Activated CD4-positive, CD25-positive, alpha-beta regulatory T cell treated with anti-CD3 and anti-CD28 coated beads, Interleukin-2, amount 50 U/mL, for 24 hours (primary cell): ENCODE data around the gene TERT.

Experiments used
- ATAC-seq, 2 donors: fragments of 150-1000 bp; cut with Tn5 transposase; one replicate each; pipeline ENCODE4 v1.10.0; 2021; ENCODE audit warnings: mild to moderate bottlenecking in 1 of 2, moderate library complexity in 1 of 2

Gene TERT

DNA sequence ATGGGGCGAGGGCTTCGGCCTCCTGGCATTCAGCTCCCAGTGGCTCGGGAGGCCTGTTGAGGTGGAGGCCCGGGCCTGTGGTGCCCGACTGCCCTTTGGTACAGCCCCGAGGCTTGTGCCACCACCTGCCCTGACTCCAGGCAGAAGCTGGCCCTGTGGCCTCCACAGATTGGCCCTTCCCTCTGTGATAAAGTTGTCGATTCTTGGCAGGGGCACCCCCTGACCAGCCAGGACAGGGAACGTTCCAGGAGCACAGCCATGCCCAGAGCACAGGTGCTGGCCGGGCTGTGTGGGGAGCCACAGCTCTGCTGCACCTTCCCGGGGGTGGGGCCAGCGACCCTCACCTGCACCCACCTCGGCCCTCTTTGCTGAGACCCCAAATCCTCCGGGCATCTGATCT, 37.0 kb downstream of the TERT start:
- ATAC-seq = no peak

DNA sequence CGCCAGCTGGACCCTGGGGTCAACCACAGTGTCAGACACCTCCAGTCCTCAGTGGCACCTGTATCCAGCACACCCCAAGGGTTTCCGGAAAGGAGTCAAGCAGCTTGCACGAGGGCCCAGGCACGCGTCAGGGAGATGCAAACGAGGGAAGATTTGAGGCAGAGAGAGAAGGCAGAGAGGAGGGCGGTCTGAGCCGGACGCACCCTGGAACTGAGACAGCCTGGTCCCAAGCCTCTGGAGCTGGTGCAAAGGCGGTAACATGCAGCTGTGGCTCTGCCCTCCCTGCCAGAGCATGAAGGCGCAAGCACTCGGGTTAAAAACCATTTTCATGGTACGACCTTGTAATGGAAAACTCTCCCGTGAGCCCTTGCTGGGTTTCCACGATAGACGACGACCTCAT, 37.5 kb downstream of the TERT start:
- ATAC-seq = no peak

DNA sequence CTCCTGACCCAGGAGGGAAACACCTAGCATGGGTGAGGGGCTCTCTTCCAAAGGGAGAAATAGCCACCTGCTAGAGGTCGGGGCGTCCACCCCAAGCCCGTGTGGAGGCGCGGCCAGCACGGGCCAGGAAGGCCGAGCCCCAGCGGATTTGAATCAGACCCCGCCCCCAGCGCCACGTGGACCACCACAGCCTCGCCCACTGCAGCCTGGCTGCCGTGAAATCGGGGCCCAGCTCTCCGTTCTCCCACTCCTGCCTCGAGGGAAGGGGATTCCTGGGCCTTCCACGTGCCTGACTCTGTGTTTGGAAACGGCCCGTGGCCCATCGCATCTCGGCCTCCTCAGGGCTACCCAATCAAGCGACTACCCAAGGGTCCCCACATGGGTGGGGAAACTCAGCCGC, 38.1 kb downstream of the TERT start:
- no peak for ATAC-seq

DNA sequence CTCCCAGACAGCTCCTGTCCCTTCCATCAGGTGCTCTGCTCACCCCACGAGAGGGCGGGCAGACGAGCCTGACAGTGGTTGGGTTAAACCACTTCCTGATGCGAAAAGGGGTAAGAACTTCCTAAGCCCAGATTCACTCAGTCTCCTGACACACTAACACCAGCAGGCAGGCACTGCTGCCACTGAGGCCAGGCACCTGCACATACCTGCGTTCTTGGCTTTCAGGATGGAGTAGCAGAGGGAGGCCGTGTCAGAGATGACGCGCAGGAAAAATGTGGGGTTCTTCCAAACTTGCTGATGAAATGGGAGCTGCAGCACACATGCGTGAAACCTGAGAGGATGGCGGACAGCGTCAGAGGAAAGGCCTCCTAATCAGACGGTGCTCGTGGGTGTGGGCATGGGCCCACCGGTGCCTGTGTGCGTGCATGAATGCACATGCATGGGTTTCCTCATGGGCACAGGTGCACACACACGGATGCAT, 39.7 kb downstream of the TERT start:
- peak; percentile 41 to 52 for ATAC-seq

DNA sequence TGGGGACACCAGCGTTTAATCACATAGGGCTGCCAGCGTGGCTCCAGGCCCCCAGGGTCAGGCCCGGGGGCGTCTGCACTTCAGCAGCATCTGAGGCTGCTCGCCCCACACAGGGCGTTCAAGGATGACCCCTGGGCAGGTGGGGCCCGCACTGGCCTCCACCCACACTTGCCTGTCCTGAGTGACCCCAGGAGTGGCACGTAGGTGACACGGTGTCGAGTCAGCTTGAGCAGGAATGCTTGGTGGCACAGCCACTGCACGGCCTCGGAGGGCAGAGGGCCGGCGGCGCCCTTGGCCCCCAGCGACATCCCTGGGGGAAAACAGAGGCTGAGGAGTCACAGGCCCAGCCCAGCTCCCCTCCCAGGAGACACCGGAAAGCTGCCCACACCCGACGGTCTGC, 40.7 kb downstream of the TERT start:
- no peak for ATAC-seq

DNA sequence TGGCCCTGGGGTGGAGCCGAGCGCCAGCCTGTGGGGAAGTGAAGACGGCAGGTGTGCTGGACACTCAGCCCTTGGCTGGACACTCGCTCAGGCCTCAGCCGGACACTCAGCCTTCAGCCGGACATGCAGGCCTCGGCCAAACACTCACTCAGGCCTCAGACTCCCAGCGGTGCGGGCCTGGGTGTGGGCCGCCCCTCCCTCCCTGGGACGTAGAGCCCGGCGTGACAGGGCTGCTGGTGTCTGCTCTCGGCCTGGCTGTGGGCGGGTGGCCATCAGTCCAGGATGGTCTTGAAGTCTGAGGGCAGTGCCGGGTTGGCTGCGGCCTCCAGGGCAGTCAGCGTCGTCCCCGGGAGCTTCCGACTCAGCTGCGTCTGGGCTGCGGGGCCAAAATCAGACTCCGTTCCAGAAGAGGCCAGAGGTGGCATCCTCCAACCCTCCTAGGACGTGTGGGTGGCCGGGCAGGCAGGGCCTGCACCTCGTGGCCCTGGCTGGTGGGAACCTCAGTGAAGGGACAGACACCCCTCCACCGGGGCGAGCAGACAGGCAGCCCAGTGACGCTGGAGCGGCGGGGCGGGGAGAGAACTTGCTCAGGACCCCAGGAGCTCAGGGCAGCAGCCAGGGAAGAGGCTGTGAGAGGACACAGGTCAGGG, 41.3 kb downstream of the TERT start:
- ATAC-seq = no peak

DNA sequence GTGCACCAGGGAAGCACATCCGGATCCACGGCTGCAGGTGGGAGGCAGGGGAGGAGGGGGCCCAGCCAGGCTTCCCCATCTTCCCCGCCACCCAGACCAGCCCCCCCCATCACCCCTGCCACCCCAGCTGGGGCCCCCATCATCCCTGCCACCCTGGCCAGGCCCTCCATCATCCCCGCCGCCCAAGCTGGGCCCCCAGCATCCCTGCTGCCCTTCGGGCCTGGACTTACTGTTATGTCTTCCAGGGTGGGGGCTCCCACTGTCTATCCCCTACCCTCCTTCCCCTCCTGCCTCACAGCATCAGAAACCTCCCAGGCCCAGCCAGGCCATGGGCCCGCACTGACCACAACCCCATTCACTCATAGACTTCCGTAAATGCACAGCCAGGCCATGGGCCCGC, 42.2 kb downstream of the TERT start:
- no peak for ATAC-seq

DNA sequence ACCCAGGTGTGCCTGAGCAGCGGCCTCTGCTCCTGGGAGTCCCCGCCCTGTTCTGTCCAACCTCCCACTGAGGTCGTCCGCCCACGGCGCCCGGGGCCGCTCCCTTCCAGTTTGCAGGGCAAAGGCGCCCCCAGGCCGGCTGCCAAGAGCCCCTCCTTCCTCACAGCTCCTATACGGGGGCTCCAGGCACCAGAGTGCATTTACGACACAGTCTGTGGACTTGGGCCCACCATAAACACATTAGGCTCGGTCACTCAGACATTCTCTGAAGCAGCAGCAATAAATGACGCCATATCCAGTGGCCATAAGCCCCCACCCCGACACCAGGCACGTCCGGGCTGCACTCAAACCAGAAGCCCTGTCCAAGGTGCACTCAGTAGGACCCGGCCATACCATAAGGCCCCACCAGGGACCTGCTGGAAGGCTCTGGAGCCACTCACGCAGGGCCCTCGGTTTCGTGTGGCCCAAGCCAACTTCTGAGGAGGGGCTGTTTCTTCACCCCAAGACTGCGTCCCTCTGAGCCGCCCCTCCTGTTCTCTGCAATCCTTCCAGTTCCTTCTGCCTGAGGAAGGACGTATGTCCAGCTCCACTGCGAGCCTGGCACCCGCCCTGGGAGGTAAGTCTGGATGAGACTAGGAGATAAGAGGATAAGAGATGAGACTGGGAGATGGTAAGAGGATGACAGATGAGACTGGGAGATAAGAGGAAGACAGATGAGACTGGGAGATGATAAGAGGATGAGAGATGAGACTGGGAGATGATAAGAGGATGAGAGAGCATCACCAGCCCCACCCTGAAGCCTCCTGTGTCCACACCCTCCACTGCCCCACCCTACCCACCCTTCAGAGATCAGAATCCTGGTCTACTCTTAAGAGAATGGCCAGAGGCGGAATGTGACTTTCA, 42.9 kb downstream of the TERT start:
- no peak for ATAC-seq

DNA sequence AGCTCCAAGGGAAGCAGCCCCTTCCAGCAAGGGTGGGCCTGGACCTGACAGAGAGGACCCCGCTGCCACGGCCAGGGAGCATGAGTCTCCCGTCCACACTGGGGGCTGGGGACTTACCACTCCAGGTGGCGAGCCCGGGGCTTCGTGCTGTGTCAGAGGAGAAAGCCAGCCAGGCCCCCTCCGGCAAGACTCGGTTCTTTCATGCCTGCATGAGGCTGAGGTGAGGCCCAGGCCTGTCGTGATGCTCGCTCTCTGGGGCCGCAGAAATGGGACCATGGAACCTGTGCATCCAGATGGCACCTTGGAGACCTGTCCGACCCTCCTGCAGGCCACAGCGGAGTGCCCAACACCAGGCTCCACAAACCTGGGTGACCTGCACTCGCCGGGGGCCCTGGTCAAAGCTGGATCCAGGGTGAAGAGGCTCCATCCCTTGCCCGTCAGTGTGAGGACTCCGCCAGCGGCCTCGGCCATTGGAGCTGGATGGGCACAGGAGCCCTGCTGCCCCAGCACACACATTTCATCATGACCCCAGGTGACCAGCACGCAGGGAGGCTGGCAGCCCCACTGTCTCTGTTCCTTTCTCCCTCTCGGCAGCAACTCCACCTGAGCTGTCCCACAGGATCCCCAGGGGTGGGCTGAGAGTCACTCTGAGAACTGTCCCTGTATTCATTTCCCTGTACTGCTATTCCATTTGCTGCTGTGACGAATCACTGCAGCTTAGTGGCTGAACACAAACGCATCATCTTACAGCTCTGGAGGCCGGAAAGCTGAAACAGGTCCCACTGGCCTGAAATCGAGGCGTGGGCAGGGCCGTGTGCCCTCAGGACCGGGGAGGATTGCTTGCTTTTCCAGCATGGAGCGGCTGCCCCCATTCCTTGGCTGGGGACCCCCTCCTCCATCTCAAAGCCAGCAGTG, 45.2 kb downstream of the TERT start:
- ATAC-seq = no peak

DNA sequence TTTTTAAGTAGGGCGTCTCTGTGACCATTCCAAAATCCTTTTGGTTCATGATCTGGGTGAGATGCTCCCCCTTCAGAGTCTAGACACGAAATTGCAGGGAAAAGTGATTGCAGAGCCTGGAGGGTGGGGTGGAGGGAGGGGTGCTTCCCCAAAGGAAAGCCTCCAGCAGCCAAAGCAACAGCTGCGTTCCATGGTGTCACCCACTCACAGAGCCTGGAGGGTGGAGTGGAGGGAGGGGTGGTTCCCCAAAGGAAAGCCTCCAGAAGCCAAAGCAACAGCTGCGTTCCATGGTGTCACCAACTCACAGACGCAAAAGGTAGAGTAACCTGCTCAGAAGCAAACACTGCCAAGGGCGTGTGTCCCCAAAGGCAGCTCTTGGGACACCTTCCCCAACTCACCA, 47.1 kb downstream of the TERT start:
- no peak for ATAC-seq

DNA sequence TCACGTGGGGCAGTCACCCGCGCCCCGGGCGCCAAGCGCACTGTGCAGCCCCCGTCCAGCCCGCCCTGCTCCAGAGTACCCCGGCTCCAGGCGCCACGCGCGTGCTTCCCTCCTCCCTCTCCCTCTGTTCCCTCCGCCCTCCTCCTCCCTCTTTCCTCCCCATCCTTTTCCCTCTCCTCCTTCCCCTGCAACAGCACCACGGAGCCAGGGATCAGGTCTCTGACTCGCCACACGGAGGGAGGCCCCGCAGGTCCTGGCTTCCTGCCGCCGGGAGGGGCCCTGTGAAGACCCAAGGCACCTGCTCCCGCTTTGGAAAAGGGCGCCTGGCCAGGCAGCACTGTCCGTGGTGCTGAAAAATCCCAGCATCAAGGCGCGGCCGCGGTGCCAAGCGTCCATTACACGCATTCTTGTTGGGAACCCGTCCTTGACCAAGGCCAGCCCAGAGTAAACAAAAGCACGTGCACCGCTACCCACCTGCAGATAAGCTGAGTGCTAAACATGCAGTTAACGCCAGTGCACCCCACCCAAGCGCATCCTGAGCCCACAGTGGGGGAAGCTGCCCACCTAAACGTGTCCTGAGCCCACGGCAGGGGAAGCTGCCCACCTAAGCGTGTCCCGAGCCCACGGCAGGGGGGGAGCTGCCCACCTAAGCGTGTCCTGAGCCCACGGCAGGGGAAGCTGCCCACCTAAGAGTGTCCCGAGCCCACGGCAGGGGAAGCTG, 48.0 kb downstream of the TERT start:
- ATAC-seq = no peak

DNA sequence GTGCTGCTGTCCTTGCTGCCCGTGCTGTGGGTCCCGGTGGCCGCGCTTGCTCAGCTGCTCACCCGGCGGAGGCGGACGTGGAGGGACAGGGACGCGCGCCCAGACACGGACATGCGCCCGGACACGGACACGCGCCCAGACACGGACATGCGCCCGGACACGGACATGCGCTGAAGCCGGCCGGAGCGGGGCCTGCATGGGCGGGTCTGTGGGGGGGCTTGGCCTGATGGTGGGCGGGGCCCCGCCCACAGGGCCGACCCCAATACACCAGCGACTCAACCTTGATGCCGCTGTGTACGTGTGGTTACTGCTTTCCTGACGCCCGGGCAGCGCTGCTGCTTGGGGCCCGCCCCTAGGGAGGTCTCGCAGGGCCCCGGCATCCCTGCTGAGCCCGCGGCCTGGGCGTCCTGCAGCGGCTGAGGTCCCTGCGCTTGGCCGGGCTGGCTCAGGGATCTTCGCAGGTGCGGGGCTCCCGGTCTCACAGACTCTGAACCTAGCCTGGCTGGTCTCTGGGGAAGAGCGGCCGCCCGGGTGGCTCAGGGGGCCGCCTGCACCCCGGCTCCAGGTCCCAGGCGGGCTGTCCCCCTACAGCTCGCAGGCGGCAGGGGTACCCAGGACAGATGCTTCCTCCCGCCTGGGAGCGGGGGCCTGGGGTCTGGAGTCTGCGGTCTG, 48.8 kb downstream of the TERT start:
- ATAC-seq = no peak

DNA sequence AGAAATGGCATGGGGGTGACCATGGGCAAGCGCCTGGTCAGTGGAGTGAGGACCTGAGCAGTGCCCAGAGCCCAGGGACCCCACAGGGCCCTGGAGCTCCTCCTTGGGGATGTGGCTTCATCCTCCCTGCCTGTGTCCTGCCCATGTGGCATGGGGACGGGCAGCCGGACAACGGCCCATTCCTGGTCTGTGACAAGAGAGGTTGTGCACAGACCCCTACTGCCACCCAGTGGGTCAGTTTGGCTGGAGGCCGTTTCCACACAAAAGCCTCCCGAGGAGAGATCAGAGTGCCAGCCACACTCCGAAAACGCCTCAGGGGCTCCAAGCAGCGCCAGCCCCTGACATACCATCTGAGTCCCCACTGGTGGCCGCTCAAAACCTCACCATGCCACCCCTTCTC, 49.9 kb downstream of the TERT start:
- no peak for ATAC-seq

DNA sequence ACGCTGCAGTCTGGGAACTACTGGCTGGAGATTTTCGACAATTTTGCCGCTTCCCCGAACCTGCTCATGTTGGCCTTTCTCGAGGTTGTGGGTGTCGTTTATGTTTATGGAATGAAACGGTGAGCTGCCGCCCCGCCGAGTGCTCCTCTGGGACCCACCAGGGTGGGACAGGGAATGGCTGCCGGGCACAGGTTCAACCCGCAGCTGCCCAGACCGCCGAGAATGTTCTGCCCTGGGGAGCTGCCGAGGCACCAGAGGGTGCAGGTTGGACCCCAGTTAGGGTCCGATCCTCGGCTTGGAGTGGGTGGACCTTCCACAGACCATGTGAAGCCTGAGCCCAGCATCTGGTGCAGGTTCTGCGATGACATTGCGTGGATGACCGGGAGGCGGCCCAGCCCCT, 50.6 kb downstream of the TERT start:
- ATAC-seq = no peak

DNA sequence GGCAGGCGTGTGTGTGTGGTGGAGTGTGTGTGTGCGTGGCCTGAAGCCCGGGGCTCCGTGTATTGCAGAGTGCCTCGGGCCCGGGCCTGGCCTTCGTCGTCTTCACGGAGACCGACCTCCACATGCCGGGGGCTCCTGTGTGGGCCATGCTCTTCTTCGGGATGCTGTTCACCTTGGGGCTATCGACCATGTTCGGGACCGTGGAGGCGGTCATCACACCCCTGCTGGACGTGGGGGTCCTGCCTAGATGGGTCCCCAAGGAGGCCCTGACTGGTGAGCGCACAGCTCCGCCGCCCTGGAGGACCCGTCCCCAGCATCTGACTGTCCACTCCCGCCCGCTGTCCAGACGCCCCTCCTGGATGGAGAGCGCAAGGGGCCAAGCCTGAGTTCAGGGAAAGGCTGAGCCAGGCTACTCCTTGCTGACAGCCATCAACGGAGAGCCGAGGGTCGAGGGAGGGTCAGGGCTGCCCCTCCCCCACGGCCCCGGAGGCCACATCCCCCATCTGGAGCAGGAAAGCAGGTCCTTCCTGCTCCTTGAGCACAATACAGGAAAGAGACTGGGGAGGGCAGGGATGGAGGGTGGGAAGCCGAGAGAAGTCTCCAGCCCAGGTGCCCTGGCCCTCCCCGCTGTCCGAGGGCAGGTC, 51.3 kb downstream of the TERT start:
- no peak for ATAC-seq

DNA sequence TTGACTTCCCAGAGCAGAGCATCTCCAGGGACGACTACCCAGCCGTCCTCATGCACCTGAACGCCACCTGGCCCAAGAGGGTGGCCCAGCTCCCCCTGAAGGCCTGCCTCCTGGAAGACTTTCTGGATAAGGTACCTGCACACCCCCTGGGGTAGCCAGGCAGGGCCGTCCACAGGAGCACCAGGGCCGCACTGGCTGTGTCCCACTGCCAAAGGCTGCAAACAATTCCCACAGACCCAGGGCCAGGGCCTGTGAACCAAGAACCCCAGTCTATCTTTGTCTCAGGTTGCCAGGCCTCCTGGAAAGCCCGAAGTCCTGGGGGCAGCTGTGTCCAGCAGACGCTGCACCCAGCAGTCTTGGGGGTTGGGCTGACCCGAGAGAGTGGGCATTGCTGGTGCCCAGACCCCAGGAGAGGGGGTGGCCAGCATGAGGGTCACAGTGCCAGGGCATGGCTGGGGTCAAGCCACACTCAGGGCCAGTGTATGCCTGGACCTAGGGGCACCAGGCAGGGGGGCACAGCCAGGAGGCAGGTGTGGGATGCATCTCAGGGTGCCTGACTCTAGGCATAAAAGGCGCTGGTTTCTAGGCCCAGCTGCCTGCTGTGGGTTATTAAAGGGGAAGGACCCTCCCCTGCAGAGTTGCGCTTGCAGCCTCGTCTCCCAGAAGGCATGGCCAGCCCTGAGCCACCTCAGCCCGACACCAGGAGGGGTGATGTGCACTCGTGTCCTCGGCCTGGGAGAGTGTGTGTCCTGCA, 52.0 kb downstream of the TERT start:
- ATAC-seq = peak in 1 of 2 donors; percentile 12

DNA sequence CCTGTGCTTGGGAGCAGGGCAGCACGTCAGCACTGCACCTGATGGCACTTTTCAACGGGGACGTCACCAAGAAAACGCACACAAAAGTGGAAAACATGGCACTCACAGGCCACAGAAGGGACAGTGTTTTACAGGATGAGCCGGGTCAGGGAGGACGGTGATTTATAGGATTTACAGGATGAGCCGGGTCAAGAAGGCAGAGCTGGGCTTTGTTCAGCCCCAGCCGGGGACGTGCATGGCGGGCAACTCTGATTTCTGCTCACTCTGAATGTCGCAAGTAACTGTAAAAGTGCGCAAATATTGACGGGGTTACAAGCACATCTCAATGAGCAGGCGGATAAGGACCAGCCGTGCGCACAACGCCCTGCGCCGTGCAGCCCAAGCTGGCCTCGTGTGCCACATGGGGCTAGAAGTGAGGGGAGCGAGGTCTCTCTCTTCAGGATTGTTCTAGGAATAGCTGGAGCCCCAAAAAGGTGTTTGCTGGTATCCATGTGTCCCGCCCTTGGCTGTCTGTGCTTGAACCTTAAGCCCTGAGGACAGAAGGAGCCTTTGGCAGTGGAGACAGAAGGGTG, 53.3 kb downstream of the TERT start:
- ATAC-seq = no peak

DNA sequence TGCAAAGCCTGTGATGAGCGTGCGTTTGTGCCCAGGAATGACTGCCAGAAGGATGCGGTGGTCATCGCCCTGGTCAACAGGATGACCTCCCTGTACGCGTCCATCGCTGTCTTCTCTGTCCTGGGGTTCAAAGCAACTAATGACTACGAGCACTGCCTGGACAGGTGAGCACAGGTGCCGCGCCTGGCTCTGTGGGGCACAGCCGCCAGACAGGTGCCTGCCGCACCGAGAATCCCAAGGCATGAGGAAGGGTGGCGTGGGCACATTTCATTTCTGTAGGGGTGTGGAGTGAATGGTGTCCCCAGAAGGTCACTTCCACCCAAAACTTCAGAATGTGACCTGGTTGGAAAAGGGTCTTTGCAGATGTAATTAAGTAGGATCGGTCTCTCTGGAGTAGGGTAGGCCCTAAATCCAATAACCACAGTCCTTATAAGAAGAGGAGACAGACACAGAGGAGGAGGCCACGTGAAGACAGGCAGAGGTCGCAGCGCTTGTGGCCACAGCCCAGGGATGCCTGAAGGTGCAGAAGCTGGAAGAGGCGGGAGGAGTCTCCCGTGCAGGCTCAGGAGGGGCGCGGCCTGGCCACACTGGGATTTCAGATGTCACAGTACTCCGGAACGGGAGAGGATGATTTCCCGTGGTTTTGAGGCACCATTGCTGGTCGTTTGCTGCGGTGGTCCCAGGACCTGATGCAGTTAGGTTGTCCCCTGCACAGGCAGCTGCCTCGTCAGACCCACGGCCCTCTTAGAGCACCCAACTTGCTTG, 54.2 kb downstream of the TERT start:
- ATAC-seq = no peak

DNA sequence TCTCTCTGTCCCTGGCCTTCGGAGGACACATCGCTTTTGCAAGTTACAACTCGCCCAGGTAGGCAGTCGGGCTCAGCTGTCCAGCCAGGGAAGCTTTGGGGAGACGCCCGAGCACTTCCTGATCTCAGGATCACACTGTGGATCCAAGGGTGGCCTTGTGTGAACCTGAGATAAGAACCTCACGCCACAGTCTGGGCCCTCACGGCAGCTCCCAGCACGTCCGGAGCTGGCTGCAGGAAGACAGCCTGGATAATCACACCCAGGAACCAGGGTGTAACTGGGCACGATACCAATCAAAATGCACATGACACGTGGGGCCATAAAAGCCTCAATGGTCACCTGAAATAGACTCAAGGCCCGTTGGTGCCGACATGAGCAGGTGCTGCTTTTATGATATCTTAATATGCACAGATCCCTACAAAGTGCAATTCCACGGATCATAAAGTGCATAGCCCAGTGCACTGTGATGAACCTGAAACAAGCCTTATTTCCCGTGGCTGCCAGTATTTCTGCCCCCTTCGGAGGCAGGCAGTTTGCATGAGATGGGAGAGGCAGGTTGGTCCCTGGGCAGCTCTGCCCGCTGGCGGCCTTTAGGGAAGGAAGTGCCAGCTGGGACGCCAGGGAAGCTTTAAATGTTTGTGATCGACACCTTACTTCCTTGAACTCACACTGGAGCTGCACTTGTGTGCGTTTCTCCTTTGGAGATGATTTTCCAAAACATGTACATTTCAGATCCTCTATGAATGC, 55.2 kb downstream of the TERT start:
- ATAC-seq = no peak
